Middle frontal gyrus (tissue), 1 donor: Measurements from ENCODE around the gene BSND.
"Not testable (repeated sequence)": the region's sequence is repeated elsewhere in the genome, so short reads cannot be mapped to it uniquely, and the experiment has no call there.

ENCODE experiments used
- DNase-seq: peaks from one replicate; pipeline ENCODE4 v3.0.0-alpha.2; 2015; ENCODE audit warnings: low spot score; ENCODE audit errors: extremely low spot score

BSND gene

GRCh38 chr1:54998677-54999076, at the start of gene BSND:
Gene BSND (plus strand): TSS chr1:54998933. CDS start chr1:54999187, 254 bp downstream.
- no peak for DNase-seq

- DNase-seq: no peak
These were observed 49.7 kb upstream of the BSND start for GRCh38 chr1:54949053-54949452.

GRCh38 chr1:54950006-54950368, 48.7 kb upstream of the BSND start:
- no peak for DNase-seq

- peak; percentile 74 for DNase-seq
These were observed 48.2 kb upstream of the BSND start for GRCh38 chr1:54950369-54951163.

- no peak for DNase-seq
These were observed 46.9 kb upstream of the BSND start for GRCh38 chr1:54951810-54952226.

GRCh38 chr1:54952950-54953718, 45.6 kb upstream of the BSND start:
- DNase-seq: no peak

- DNase-seq: no peak
These were observed 44.9 kb upstream of the BSND start for GRCh38 chr1:54953846-54954245.

GRCh38 chr1:54955359-54955758, 43.4 kb upstream of the BSND start:
- DNase-seq: no peak

GRCh38 chr1:54956726-54957125, 42.0 kb upstream of the BSND start:
- DNase-seq: no peak

GRCh38 chr1:54959241-54959640, 39.5 kb upstream of the BSND start:
- no peak for DNase-seq

GRCh38 chr1:54962612-54963395, 35.9 kb upstream of the BSND start:
- no peak for DNase-seq

- not testable (repeated sequence) for DNase-seq
These were observed 34.9 kb upstream of the BSND start for GRCh38 chr1:54963829-54964228.

GRCh38 chr1:54965624-54966340, 33.0 kb upstream of the BSND start:
- no peak for DNase-seq

GRCh38 chr1:54967372-54967771, 31.4 kb upstream of the BSND start:
- no peak for DNase-seq

GRCh38 chr1:54968551-54968950, 30.2 kb upstream of the BSND start:
- DNase-seq: no peak

- no peak for DNase-seq
These were observed 28.9 kb upstream of the BSND start for GRCh38 chr1:54969879-54970278.

- DNase-seq: no peak
These were observed 27.8 kb upstream of the BSND start for GRCh38 chr1:54970901-54971300.

GRCh38 chr1:54971317-54971791, 27.4 kb upstream of the BSND start:
- DNase-seq: no peak

GRCh38 chr1:54972436-54972835, 26.3 kb upstream of the BSND start:
- no peak for DNase-seq

GRCh38 chr1:54973205-54973921, 25.4 kb upstream of the BSND start:
- DNase-seq: no peak
